WI38 (cell line): Measurements from ENCODE around the gene SIRT7.

Experiments used
- H3K4me3 ChIP-seq: 2 replicates; pipeline ENCODE4 v1.5.1; 2011; ENCODE audit warnings: low read depth, mild to moderate bottlenecking, control low read depth, low read length
- TF ChIP-seq, protein P1 (sequence below): IDR thresholded peaks from 2 replicates; pipeline ENCODE4 v1.5.1; 2012; ENCODE audit warnings: low read depth, mild to moderate bottlenecking, control low read depth, low read length

Gene SIRT7

DNA sequence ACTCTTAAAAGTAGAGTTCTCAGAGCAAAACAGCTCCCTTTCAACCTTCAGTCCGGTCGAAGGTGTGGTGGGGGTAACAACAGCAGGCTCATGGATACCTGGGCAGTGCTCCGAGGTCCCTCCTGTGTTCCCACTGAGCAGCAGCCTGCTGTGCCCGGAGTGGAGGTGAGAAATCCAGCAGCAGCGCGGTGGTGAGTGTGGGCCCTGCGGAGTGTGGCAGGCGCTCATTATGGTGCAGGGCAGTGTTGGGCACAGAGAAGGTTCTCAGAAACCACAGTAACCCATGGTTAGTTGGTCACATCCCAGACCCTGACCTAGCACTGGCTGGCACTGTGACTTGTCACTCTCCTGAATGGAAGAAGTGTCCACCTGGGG is 52.6 kb downstream of the SIRT7 start:
- TF ChIP-seq, protein P1, sequence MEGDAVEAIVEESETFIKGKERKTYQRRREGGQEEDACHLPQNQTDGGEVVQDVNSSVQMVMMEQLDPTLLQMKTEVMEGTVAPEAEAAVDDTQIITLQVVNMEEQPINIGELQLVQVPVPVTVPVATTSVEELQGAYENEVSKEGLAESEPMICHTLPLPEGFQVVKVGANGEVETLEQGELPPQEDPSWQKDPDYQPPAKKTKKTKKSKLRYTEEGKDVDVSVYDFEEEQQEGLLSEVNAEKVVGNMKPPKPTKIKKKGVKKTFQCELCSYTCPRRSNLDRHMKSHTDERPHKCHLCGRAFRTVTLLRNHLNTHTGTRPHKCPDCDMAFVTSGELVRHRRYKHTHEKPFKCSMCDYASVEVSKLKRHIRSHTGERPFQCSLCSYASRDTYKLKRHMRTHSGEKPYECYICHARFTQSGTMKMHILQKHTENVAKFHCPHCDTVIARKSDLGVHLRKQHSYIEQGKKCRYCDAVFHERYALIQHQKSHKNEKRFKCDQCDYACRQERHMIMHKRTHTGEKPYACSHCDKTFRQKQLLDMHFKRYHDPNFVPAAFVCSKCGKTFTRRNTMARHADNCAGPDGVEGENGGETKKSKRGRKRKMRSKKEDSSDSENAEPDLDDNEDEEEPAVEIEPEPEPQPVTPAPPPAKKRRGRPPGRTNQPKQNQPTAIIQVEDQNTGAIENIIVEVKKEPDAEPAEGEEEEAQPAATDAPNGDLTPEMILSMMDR = no peak
- H3K4me3 ChIP-seq = no peak overlapping the region

- H3K4me3 ChIP-seq = no peak overlapping the region
- TF ChIP-seq, protein P1 = no peak
These were observed 53.9 kb downstream of the SIRT7 start for GRCh38 chr17:81863833-81864768.

GRCh38 chr17:81863123-81863675 is 54.8 kb downstream of the SIRT7 start:
- TF ChIP-seq, protein P1 = no peak
- H3K4me3 ChIP-seq = no peak overlapping the region
